HepG2 (cell line): ENCODE measurements around the gene CSNK2B. TPM values are rescaled to one million over a fixed set of nuclear protein-coding genes. Genes with fewer than 3 reads are reported as not detected.
A peak's percentile ranks its signal among the peaks of the same experiment; 100 is the strongest.

Experiments used
- ADNP ChIP-seq: sonication (generic); formaldehyde crosslinking; IDR thresholded peaks from 2 replicates; pipeline ENCODE4 v1.4.0; 2020; ENCODE audit warnings: missing genetic modification reagents
- ATF7-NPFF ChIP-seq: sonication (generic); formaldehyde crosslinking; IDR thresholded peaks from 2 replicates; pipeline ENCODE4 v1.8.1; 2023; ENCODE audit warnings: mild to moderate bottlenecking, low read depth, missing genetic modification reagents, moderate library complexity
- BORCS8-MEF2B ChIP-seq: sonication (generic); formaldehyde crosslinking; IDR thresholded peaks from 2 replicates; pipeline ENCODE4 v1.8.0; 2022; ENCODE audit warnings: mild to moderate bottlenecking, missing genetic modification reagents
- FOXK2 ChIP-seq: fragments of 450-650 bp; IDR thresholded peaks from 2 replicates; pipeline ENCODE4 v1.6.1; 2016
- HNRNPUL1 ChIP-seq: fragments of 200-400 bp; formaldehyde crosslinking; IDR thresholded peaks from 2 replicates; pipeline ENCODE4 v1.6.1; 2017; ENCODE audit warnings: low read depth, mild to moderate bottlenecking, low read length, moderate library complexity
- NCOA1 ChIP-seq: sonication (generic); formaldehyde crosslinking; IDR thresholded peaks from 2 replicates; pipeline ENCODE4 v1.9.0; 2021; ENCODE audit warnings: missing genetic modification reagents
- SETDB1 ChIP-seq: sonication (generic); formaldehyde crosslinking; IDR thresholded peaks from 2 replicates; pipeline ENCODE4 v1.5.1; 2020; ENCODE audit warnings: missing genetic modification reagents, mild to moderate bottlenecking, borderline replicate concordance
- SKI ChIP-seq: fragments of 450-650 bp; IDR thresholded peaks from one replicate; pipeline ENCODE4 v1.6.1; 2018; ENCODE audit warnings: mild to moderate bottlenecking; ENCODE audit not compliant: partially characterized antibody
- TGIF2 ChIP-seq: IDR thresholded peaks from 2 replicates; pipeline ENCODE4 v1.6.1; 2016; ENCODE audit warnings: control low read depth, missing compliant biosample characterization
- polyA plus RNA-seq, 8 experiments: library from polyadenylated mRNA; depleted of rRNA in 3 of 8; stranded (reverse) in 7 of 8; unstranded in 1 of 8; fragments of >200 nt; fragmentation: Illumina TruSeq in 4 of 8; extraction: Trizol in 4 of 8; gene quantifications; 2 replicates each; pipeline versions ENCODE4 v1.2.1 to v1.2.3, GENCODE V29; 2011 to 2016; ENCODE audit warnings: low read depth in 4 of 8, missing spikeins in 1 of 8, mixed read lengths in 1 of 8; ENCODE audit not compliant: insufficient read depth in 1 of 8
- total RNA-seq, 5 experiments: library from RNA; depleted of rRNA; stranded (reverse); fragments of >200 nt; fragmentation: Illumina TruSeq; extraction: Trizol; gene quantifications; 2 replicates each; pipeline ENCODE4 v1.2.3, GENCODE V29; 2016; ENCODE audit warnings: low read depth in 1 of 5
- TF ChIP-seq, protein P1 (sequence below), 2 experiments: sonication (generic) in 1 of 2; formaldehyde crosslinking in 1 of 2; IDR thresholded peaks; 2 replicates each; pipeline versions ENCODE4 v1.4.0 to v1.6.1; 2016 to 2020; ENCODE audit warnings: borderline replicate concordance in 1 of 2, low read depth in 1 of 2, mild to moderate bottlenecking in 1 of 2, missing genetic modification reagents in 1 of 2
- TF ChIP-seq, protein P2 (sequence below): sonication (generic); formaldehyde crosslinking; IDR thresholded peaks from 2 replicates; pipeline ENCODE4 v1.5.0; 2020; ENCODE audit warnings: mild to moderate bottlenecking, missing genetic modification reagents
- TF ChIP-seq, protein P3 (sequence below): IDR thresholded peaks from 2 replicates; pipeline ENCODE4 v1.6.1; 2016; ENCODE audit warnings: mild to moderate bottlenecking
- TF ChIP-seq, protein P4 (sequence below): sonication (generic); formaldehyde crosslinking; IDR thresholded peaks from 2 replicates; pipeline ENCODE4 v1.4.0; 2020; ENCODE audit warnings: low read depth, mild to moderate bottlenecking, missing genetic modification reagents
- TF ChIP-seq, protein P5 (sequence below): sonication (generic); formaldehyde crosslinking; IDR thresholded peaks from 2 replicates; pipeline ENCODE4 v1.4.0; 2020; ENCODE audit warnings: mild to moderate bottlenecking, missing genetic modification reagents

CSNK2B gene
- total and polyA plus RNA-seq, 2 of the 13 experiments (the other 11 are each of a cell fraction or from before 2014, with no cell fraction given) = 111 to 296 TPM

DNA sequence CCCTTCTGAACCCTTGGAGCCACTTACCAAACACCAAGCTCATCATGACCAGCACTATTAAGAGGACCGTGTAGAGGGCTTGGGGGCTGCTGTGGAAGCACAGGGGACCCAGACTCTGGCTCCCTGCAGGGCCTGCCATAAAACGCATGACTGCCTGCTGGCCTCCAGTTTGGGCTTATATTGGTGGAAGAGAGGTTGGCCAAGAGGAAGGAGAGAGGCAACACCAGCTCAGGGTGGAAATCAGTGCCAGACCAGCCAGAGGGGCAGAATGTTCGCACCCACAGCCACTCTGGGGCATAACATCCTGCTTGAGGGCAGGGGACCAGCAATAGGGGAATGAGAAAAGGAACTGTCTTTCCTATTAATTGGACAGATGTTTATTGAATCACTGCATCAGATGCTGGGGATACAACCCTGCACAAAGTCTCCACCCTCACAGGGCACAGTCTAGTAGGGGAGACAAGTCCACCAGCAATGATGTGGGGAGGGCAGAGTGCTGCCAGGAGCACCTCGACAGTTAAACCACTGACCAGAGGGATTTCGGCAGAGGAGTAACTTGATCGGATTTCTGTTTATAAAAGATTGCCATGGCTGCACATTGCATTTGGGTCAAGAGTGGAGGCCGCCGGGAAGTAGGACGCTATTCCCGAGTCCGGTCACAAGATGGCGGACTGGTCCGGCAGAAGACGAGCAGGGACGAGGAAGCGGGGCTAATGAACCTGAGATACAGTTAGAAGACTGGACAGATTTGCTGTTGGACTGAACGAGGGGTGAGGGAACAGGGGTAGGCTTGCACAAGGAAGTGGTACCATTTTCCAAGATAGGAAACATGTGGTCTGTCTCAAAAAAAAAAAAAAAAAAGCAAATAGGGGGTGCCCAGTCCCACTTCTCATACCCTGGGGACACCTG is 14.6 kb downstream of the CSNK2B start, which contains the start of gene LY6G5C (continued):
- TF ChIP-seq, protein P1, sequence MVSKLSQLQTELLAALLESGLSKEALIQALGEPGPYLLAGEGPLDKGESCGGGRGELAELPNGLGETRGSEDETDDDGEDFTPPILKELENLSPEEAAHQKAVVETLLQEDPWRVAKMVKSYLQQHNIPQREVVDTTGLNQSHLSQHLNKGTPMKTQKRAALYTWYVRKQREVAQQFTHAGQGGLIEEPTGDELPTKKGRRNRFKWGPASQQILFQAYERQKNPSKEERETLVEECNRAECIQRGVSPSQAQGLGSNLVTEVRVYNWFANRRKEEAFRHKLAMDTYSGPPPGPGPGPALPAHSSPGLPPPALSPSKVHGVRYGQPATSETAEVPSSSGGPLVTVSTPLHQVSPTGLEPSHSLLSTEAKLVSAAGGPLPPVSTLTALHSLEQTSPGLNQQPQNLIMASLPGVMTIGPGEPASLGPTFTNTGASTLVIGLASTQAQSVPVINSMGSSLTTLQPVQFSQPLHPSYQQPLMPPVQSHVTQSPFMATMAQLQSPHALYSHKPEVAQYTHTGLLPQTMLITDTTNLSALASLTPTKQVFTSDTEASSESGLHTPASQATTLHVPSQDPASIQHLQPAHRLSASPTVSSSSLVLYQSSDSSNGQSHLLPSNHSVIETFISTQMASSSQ (IDR thresholded peaks at IDR 0.05; ENCODE audit: low read depth) = no peak
- TF ChIP-seq, protein P1 (CRISPR knock-in tag; IDR thresholded peaks at IDR 0.05; ENCODE audit: borderline replicate concordance) = no peak
- TF ChIP-seq, protein P2, sequence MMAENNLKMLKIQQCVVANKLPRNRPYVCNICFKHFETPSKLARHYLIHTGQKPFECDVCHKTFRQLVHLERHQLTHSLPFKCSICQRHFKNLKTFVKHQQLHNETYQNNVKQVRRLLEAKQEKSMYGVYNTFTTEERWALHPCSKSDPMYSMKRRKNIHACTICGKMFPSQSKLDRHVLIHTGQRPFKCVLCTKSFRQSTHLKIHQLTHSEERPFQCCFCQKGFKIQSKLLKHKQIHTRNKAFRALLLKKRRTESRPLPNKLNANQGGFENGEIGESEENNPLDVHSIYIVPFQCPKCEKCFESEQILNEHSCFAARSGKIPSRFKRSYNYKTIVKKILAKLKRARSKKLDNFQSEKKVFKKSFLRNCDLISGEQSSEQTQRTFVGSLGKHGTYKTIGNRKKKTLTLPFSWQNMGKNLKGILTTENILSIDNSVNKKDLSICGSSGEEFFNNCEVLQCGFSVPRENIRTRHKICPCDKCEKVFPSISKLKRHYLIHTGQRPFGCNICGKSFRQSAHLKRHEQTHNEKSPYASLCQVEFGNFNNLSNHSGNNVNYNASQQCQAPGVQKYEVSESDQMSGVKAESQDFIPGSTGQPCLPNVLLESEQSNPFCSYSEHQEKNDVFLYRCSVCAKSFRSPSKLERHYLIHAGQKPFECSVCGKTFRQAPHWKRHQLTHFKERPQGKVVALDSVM (CRISPR knock-in tag) = no peak
- TF ChIP-seq, protein P3, sequence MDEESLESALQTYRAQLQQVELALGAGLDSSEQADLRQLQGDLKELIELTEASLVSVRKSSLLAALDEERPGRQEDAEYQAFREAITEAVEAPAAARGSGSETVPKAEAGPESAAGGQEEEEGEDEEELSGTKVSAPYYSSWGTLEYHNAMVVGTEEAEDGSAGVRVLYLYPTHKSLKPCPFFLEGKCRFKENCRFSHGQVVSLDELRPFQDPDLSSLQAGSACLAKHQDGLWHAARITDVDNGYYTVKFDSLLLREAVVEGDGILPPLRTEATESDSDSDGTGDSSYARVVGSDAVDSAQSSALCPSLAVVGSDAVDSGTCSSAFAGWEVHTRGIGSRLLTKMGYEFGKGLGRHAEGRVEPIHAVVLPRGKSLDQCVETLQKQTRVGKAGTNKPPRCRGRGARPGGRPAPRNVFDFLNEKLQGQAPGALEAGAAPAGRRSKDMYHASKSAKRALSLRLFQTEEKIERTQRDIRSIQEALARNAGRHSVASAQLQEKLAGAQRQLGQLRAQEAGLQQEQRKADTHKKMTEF (CRISPR knock-in tag) = 0 out of 2 replicates have a peak, but pooled peaks have one; percentile 33
- no peak for TF ChIP-seq ATF7-NPFF
- TF ChIP-seq SKI = no peak
- TF ChIP-seq ADNP (CRISPR knock-in tag) = no peak
- TF ChIP-seq, protein P4, sequence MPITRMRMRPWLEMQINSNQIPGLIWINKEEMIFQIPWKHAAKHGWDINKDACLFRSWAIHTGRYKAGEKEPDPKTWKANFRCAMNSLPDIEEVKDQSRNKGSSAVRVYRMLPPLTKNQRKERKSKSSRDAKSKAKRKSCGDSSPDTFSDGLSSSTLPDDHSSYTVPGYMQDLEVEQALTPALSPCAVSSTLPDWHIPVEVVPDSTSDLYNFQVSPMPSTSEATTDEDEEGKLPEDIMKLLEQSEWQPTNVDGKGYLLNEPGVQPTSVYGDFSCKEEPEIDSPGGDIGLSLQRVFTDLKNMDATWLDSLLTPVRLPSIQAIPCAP (CRISPR knock-in tag) = no peak
- 0 out of 2 replicates have a peak, but pooled peaks have one; percentile 25 for TF ChIP-seq TGIF2
- TF ChIP-seq, protein P5, sequence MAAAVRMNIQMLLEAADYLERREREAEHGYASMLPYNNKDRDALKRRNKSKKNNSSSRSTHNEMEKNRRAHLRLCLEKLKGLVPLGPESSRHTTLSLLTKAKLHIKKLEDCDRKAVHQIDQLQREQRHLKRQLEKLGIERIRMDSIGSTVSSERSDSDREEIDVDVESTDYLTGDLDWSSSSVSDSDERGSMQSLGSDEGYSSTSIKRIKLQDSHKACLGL (CRISPR knock-in tag) = no peak
- no peak for TF ChIP-seq HNRNPUL1
- TF ChIP-seq FOXK2 = no peak
- TF ChIP-seq BORCS8-MEF2B (CRISPR knock-in tag) = peak; percentile 53; the same call in 1 of the 2 replicates
- no peak for TF ChIP-seq NCOA1 (CRISPR knock-in tag)
- no peak for TF ChIP-seq SETDB1 (CRISPR knock-in tag)
